GM12875 (cell line): Measurements from ENCODE around the gene NUP62.
A peak's percentile ranks its signal among the peaks of the same experiment; 100 is the strongest.

Experiments used
- H3K4me3 ChIP-seq: one replicate; pipeline ENCODE4 v1.5.1; 2011; ENCODE audit warnings: low read depth, low read length, control low read depth
- CTCF ChIP-seq: IDR thresholded peaks from 2 replicates; pipeline ENCODE4 v1.5.1; 2011; ENCODE audit warnings: low read depth, mild to moderate bottlenecking, control low read depth, inconsistent platforms, low read length, moderate library complexity, borderline replicate concordance; ENCODE audit not compliant: insufficient read depth

Gene NUP62

GRCh38 chr19:49906879-49907564 is 22.3 kb downstream of the NUP62 start:
- H3K4me3 ChIP-seq = no peak overlapping the region
- TF ChIP-seq CTCF = no peak

DNA sequence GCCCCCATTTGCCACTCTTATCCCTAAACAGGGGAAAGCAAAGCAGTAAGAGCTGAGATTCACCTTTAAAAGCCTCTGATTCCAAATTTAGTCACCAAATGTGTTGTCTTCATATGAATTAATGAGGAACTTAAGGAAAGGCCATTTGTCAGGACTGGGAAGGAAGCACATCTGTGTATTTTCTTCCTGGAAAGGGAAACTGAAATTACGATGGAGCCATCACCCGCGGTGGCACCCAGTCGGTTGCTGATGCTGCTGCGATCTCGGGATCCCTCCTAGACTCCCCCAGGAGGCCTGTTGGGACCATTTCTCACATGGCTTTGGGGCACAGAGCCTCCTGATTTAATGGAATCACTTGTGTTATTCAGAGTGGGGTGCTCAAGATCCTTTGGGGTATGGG is 25.2 kb downstream of the NUP62 start:
- H3K4me3 ChIP-seq = no peak overlapping the region
- TF ChIP-seq CTCF = no peak

DNA sequence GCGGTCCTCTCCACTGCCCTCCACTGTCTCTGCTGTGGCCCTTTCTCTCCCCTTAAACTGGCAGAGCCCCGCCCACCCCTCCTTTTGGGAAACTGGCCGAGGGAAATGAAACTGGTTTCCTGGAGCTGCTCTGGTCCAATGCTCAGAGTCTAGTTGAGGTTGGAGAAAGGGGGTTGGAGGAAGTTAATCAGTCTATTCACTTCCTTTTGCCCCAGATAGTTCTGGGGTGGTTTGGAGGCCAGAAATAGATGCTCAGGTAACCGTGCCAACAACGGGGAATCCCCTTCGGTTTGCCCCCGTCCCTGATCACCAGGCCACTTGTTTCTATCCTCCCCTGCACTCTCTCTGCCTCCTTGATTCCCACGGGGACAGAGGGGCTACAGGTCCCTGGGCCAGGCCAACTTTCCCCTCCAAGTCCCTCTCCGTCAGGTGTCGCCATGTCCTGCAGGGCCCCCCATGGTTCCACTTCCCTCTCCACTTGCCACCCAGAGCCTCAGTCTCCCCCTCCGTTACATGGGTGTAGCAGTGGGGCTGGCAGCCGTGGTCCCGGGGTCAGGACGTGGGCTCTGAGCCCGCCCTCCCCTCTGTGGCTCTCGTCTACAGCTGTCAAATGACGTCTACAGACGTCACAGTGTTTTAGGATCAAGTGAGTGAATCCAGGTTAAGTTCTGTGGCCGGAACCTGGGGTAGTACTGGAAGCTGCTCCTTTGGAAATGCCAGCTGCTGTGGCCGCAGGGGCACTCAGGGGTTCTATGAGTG is 32.3 kb downstream of the NUP62 start, which contains the start of gene IL4I1:
Gene IL4I1, minus strand, starts transcription at position 25 of the 759 bp plus-strand sequence. CDS start 727 bp downstream, outside the sequence.
- TF ChIP-seq CTCF = no peak
- peak within 1 kb of the TSS; percentile 76 for H3K4me3 ChIP-seq

DNA sequence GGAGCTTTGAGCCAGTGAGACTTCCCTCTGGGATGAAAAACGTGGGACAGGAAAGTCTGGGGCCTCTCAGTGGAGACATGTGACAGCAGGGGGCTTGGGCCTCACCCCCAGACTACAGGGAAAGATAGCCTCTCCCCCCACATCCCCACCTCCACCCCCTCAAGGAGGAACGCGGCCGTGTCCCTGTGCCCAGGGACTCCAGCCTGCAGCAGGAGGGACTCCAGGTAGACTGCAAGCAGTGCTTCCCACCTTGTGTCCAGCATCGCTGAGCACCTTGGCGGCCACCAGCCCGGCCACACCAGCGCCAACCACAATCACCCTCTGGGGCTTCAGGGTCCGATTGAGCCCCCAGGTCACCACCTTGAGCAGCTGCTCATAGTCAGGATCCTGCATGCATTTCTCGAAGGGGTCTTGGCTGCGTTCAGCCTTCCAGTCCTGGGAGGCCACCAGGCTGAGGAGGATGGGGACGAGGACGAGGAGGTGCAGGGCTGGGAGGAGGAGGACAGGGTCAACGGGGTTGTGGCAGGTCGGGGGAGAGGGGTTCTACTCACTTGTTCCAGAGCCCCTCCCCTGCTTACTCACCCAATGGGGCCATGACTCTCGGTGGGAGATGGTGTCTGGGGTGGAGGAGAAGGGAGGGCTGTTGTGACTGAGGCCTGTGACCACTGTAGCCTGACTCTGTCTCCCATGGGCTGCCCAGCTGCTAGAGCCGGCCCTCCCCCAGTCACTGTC is 33.6 kb downstream of the NUP62 start:
- H3K4me3 ChIP-seq = peak overlapping the region; percentile 76
- TF ChIP-seq CTCF = no peak

GRCh38 chr19:49894879-49895565 is 34.3 kb downstream of the NUP62 start:
- H3K4me3 ChIP-seq = peak overlapping the region; percentile 76
- TF ChIP-seq CTCF = no peak

GRCh38 chr19:49894011-49894664 is 35.2 kb downstream of the NUP62 start:
- H3K4me3 ChIP-seq = no peak overlapping the region
- no peak for TF ChIP-seq CTCF
